Central memory CD8-positive, alpha-beta T cell (primary cell): ENCODE measurements around the gene C4B.
"Not testable (repeated sequence)": the region's sequence is repeated elsewhere in the genome, so short reads cannot be mapped to it uniquely, and the experiment has no call there.

Source experiments
- ATAC-seq: fragments of 150-1000 bp; cut with Tn5 transposase; replicated peaks from 2 replicates; pipeline ENCODE4 v1.10.0; 2022; ENCODE audit warnings: mild to moderate bottlenecking, moderate FRiP score, moderate number of reproducible peaks; ENCODE audit not compliant: poor library complexity, severe bottlenecking; ENCODE audit errors: extremely low read depth
- DNase-seq, 2 donors: peaks; one replicate each; pipeline ENCODE4 v3.0.0; 2021; ENCODE audit warnings: low spot score in 2 of 2
- H3K27ac Mint-ChIP-seq: one replicate; pipeline ENCODE4 v1.8.0; 2022; ENCODE audit warnings: low read depth, mild to moderate bottlenecking, moderate library complexity, mixed read lengths
- H3K27me3 Mint-ChIP-seq: one replicate; pipeline ENCODE4 v1.8.0; 2022; ENCODE audit warnings: mixed read lengths
- H3K36me3 Mint-ChIP-seq: one replicate; pipeline ENCODE4 v1.8.0; 2022; ENCODE audit warnings: mild to moderate bottlenecking, moderate library complexity, mixed read lengths; ENCODE audit not compliant: insufficient read depth
- H3K4me1 Mint-ChIP-seq: one replicate; pipeline ENCODE4 v1.8.0; 2022; ENCODE audit warnings: mixed read lengths
- H3K4me3 Mint-ChIP-seq: one replicate; pipeline ENCODE4 v1.8.0; 2022; ENCODE audit warnings: mild to moderate bottlenecking, moderate library complexity, mixed read lengths
- H3K9me3 Mint-ChIP-seq: one replicate; pipeline ENCODE4 v1.8.0; 2022; ENCODE audit warnings: mixed read lengths

Gene C4B

GRCh38 chr6:32002546-32003268 lies 11.9 kb upstream of the C4B start:
- H3K4me3 Mint-ChIP-seq, H3K9me3 Mint-ChIP-seq, ATAC-seq, H3K36me3 Mint-ChIP-seq, H3K27ac Mint-ChIP-seq, H3K27me3 Mint-ChIP-seq, H3K4me1 Mint-ChIP-seq, DNase-seq: not testable (repeated sequence)

GRCh38 chr6:32003301-32003700 lies 11.3 kb upstream of the C4B start:
- not testable (repeated sequence) for H3K9me3 Mint-ChIP-seq, H3K27ac Mint-ChIP-seq, H3K4me3 Mint-ChIP-seq, H3K36me3 Mint-ChIP-seq, ATAC-seq, DNase-seq, H3K27me3 Mint-ChIP-seq, H3K4me1 Mint-ChIP-seq

GRCh38 chr6:32004393-32004792 lies 10.2 kb upstream of the C4B start:
- H3K4me1 Mint-ChIP-seq, ATAC-seq, H3K27me3 Mint-ChIP-seq, H3K4me3 Mint-ChIP-seq, H3K27ac Mint-ChIP-seq, H3K9me3 Mint-ChIP-seq, H3K36me3 Mint-ChIP-seq, DNase-seq: not testable (repeated sequence)

- H3K9me3 Mint-ChIP-seq, H3K36me3 Mint-ChIP-seq, H3K4me1 Mint-ChIP-seq, DNase-seq, H3K27me3 Mint-ChIP-seq, H3K4me3 Mint-ChIP-seq: not testable (repeated sequence)
- ATAC-seq = peak; percentile 94
- H3K27ac Mint-ChIP-seq = peak overlapping the region; percentile 32
These were observed 9.6 kb upstream of the C4B start for GRCh38 chr6:32004864-32005537.

GRCh38 chr6:32005538-32005880 lies 9.1 kb upstream of the C4B start:
- not testable (repeated sequence) for H3K36me3 Mint-ChIP-seq, DNase-seq, H3K4me3 Mint-ChIP-seq, ATAC-seq, H3K27me3 Mint-ChIP-seq, H3K27ac Mint-ChIP-seq, H3K9me3 Mint-ChIP-seq, H3K4me1 Mint-ChIP-seq

- not testable (repeated sequence) for H3K36me3 Mint-ChIP-seq, H3K4me1 Mint-ChIP-seq, H3K27me3 Mint-ChIP-seq, H3K4me3 Mint-ChIP-seq, ATAC-seq, H3K27ac Mint-ChIP-seq, DNase-seq, H3K9me3 Mint-ChIP-seq
These were observed 8.5 kb upstream of the C4B start for GRCh38 chr6:32005991-32006529.

GRCh38 chr6:32007086-32007485 lies 7.5 kb upstream of the C4B start:
- DNase-seq, H3K27me3 Mint-ChIP-seq, H3K27ac Mint-ChIP-seq, H3K4me1 Mint-ChIP-seq, H3K4me3 Mint-ChIP-seq, ATAC-seq, H3K9me3 Mint-ChIP-seq, H3K36me3 Mint-ChIP-seq: not testable (repeated sequence)

GRCh38 chr6:32008037-32008436 lies 6.6 kb upstream of the C4B start:
- H3K36me3 Mint-ChIP-seq, H3K27me3 Mint-ChIP-seq, H3K4me3 Mint-ChIP-seq, H3K4me1 Mint-ChIP-seq, H3K27ac Mint-ChIP-seq, DNase-seq, ATAC-seq, H3K9me3 Mint-ChIP-seq: not testable (repeated sequence)

GRCh38 chr6:32008616-32009015 lies 6.0 kb upstream of the C4B start:
- not testable (repeated sequence) for H3K36me3 Mint-ChIP-seq, H3K4me3 Mint-ChIP-seq, DNase-seq

GRCh38 chr6:32009537-32009936 lies 5.1 kb upstream of the C4B start:
- not testable (repeated sequence) for H3K9me3 Mint-ChIP-seq, H3K4me1 Mint-ChIP-seq, H3K36me3 Mint-ChIP-seq, H3K27ac Mint-ChIP-seq, DNase-seq, ATAC-seq, H3K27me3 Mint-ChIP-seq, H3K4me3 Mint-ChIP-seq

More at GRCh38 chr6:32008616-32009015, 6.0 kb upstream of the C4B start:
- ATAC-seq, H3K9me3 Mint-ChIP-seq, H3K27ac Mint-ChIP-seq, H3K4me1 Mint-ChIP-seq, H3K27me3 Mint-ChIP-seq: not testable (repeated sequence)

- not testable (repeated sequence) for H3K4me3 Mint-ChIP-seq, H3K9me3 Mint-ChIP-seq, H3K36me3 Mint-ChIP-seq, H3K27me3 Mint-ChIP-seq, H3K4me1 Mint-ChIP-seq, H3K27ac Mint-ChIP-seq, DNase-seq, ATAC-seq
These were observed 3.6 kb upstream of the C4B start for GRCh38 chr6:32010856-32011530.

- not testable (repeated sequence) for H3K27me3 Mint-ChIP-seq, ATAC-seq, H3K4me3 Mint-ChIP-seq, H3K9me3 Mint-ChIP-seq, H3K4me1 Mint-ChIP-seq, H3K27ac Mint-ChIP-seq, DNase-seq, H3K36me3 Mint-ChIP-seq
These were observed 1.5 kb upstream of the C4B start for GRCh38 chr6:32012941-32013617.
